Smooth muscle cell (in vitro differentiated cells): ENCODE results near the gene NUP98. TPM values are rescaled to one million over a fixed set of nuclear protein-coding genes. Genes with fewer than 3 reads are reported as not detected.

Experiments used
- DNase-seq: peaks from one replicate; lab custom pipeline; 2025; ENCODE audit not compliant: unreplicated experiment; lab: John Stamatoyannopoulos, UW
- H2AFZ ChIP-seq: fragments of 200-600 bp; sonication (generic); 2 replicates; pipeline ENCODE4 v1.6.0; 2016; ENCODE audit warnings: antibody characterized with exemption, low read depth, mild to moderate bottlenecking
- H3F3A ChIP-seq: fragments of 200-600 bp; sonication (generic); 2 replicates; pipeline ENCODE4 v1.6.0; 2017; ENCODE audit warnings: antibody characterized with exemption, low read depth
- H3K27ac ChIP-seq: fragments of 200-600 bp; sonication (generic); 2 replicates; pipeline ENCODE4 v1.5.1; 2016; ENCODE audit warnings: low read depth, mild to moderate bottlenecking
- H3K27me3 ChIP-seq: fragments of 200-600 bp; sonication (generic); 2 replicates; pipeline ENCODE4 v1.6.1; 2016; ENCODE audit warnings: low read depth, mild to moderate bottlenecking
- H3K36me3 ChIP-seq: fragments of 200-600 bp; sonication (generic); 2 replicates; pipeline ENCODE4 v1.5.1; 2016; ENCODE audit warnings: low read depth
- H3K4me1 ChIP-seq: fragments of 200-600 bp; sonication (generic); 2 replicates; pipeline ENCODE4 v1.5.1; 2016; ENCODE audit warnings: low read depth
- H3K4me2 ChIP-seq: fragments of 200-600 bp; sonication (generic); 2 replicates; pipeline ENCODE4 v1.6.0; 2016; ENCODE audit warnings: mild to moderate bottlenecking
- H3K4me3 ChIP-seq: fragments of 200-600 bp; sonication (generic); 2 replicates; pipeline ENCODE4 v1.5.1; 2016; ENCODE audit warnings: mild to moderate bottlenecking
- H3K79me2 ChIP-seq: fragments of 200-600 bp; sonication (generic); 2 replicates; pipeline ENCODE4 v1.6.0; 2016; ENCODE audit warnings: low read depth, mild to moderate bottlenecking
- H3K9ac ChIP-seq: fragments of 200-600 bp; sonication (generic); 2 replicates; pipeline ENCODE4 v1.6.0; 2016; ENCODE audit warnings: low read depth
- H3K9me3 ChIP-seq: fragments of 200-600 bp; sonication (generic); replicated peaks from 2 replicates; pipeline ENCODE4 v1.5.1; 2016; ENCODE audit warnings: low read depth
- H4K20me1 ChIP-seq: fragments of 200-600 bp; sonication (generic); 2 replicates; pipeline ENCODE4 v1.6.0; 2016; ENCODE audit warnings: low read depth
- CTCF ChIP-seq: fragments of 200-600 bp; sonication (generic); IDR thresholded peaks from 2 replicates; pipeline ENCODE4 v1.5.1; 2017; ENCODE audit warnings: borderline replicate concordance, mild to moderate bottlenecking, antibody characterized with exemption; ENCODE audit not compliant: insufficient read depth, poor library complexity, severe bottlenecking
- WGBS: methylation state at CpG from one replicate; pipeline ENCODE4 v1.1.7; 2016; ENCODE audit warnings: low lambda C conversion rate; 5-methylcytosine and 5-hydroxymethylcytosine counted together
- polyA plus RNA-seq: library from polyadenylated mRNA; unstranded; fragments of >200 nt; fragmentation: Nextera tagmentation; extraction: Ambion mirVana; gene quantifications from 2 replicates; pipeline ENCODE4 v1.2.1, GENCODE V29; 2016
- total RNA-seq: library from RNA; depleted of rRNA; stranded (reverse); fragments of >200 nt; gene quantifications from 2 replicates; pipeline ENCODE4 v1.2.3, GENCODE V29; 2014

The NUP98 gene
- total and polyA plus RNA-seq, 2 experiments from 2014 or later: 19.6 to 84.0 TPM

GRCh38 chr11:3843326-3843725, 46.0 kb upstream of the NUP98 start:
- Histone ChIP-seq H3K9ac (no peak overlapping the region), H3K4me1 (peaks cover 7% of the 10 kb centered on the region), H3K4me2 (no peak overlapping the region), H3K9me3 (no peaks in the 10 kb centered on the region), H3K27me3 (no peaks in the 10 kb centered on the region), H2AFZ (no peak overlapping the region), H3F3A (peaks cover 4% of the 10 kb centered on the region), H3K36me3 (no peaks in the 10 kb centered on the region), H3K27ac (no peak overlapping the region), H3K79me2 (peaks cover 23% of the 10 kb centered on the region), H3K4me3 (no peak overlapping the region), H4K20me1 (peaks cover 19% of the 10 kb centered on the region)
- DNase-seq: no peak
- TF ChIP-seq CTCF: no peak
- WGBS: 80% methylated on average over 3 of the region's 3 CpGs

- Histone ChIP-seq H3K4me2 (peak overlapping the region; percentile 84), H3K36me3 (no peaks in the 10 kb centered on the region), H3K79me2 (peaks cover 39% of the 10 kb centered on the region), H3F3A (peaks cover 4% of the 10 kb centered on the region), H3K4me1 (peaks cover 11% of the 10 kb centered on the region), H3K9ac (peak overlapping the region; percentile 82), H2AFZ (peak overlapping the region; percentile 79), H3K9me3 (no peaks in the 10 kb centered on the region), H4K20me1 (peaks cover 36% of the 10 kb centered on the region), H3K27ac (peak overlapping the region; percentile 56), H3K27me3 (no peaks in the 10 kb centered on the region), H3K4me3 (peak overlapping the region; percentile 99)
- DNase-seq: peak; percentile 95
- peak; percentile 75 for TF ChIP-seq CTCF
- 32% methylated on average over 33 of the region's 44 CpGs for WGBS
Measured at GRCh38 chr11:3841426-3842350, 44.3 kb upstream of the NUP98 start.

GRCh38 chr11:3840870-3841425, 43.6 kb upstream of the NUP98 start, which contains the start of gene RHOG:
Gene RHOG (minus strand): TSS chr11:3840959. CDS start chr11:3828138, 12,821 bp downstream.
- peak; percentile 95 for DNase-seq
- Histone ChIP-seq H2AFZ (peak within 1 kb of the TSS; percentile 79), H3K79me2 (peaks cover 47% of the 10 kb centered on the region), H3F3A (peaks cover 4% of the 10 kb centered on the region), H3K4me1 (peaks cover 11% of the 10 kb centered on the region), H3K27ac (peak within 1 kb of the TSS; percentile 56), H3K4me2 (peak within 1 kb of the TSS; percentile 84), H3K4me3 (peak within 1 kb of the TSS; percentile 99), H3K9me3 (no peaks in the 10 kb centered on the region), H3K9ac (peak within 1 kb of the TSS; percentile 82), H4K20me1 (peaks cover 43% of the 10 kb centered on the region), H3K27me3 (no peaks in the 10 kb centered on the region), H3K36me3 (no peaks in the 10 kb centered on the region)
- 0% methylated on average over 10 of the region's 42 CpGs for WGBS
- no peak for TF ChIP-seq CTCF
